Kidney (tissue), 14 donors: Measurements from ENCODE around the gene RADIL. TPM values are rescaled to one million over a fixed set of nuclear protein-coding genes. Genes with fewer than 3 reads are reported as not detected.
A peak's percentile ranks its signal among the peaks of the same experiment; 100 is the strongest.

Source experiments
- DNase-seq, 5 donors: peaks; one replicate each; pipeline ENCODE4 v3.0.0-alpha.2; 2013 to 2020
- FAIRE-seq: peaks from 2 replicates; lab custom pipeline; 2012; peaks lifted over from hg19 to GRCh38; lab: Jason Lieb, UNC
- H3K27ac ChIP-seq, 2 donors: one replicate each; pipeline ENCODE4 v1.7.0; 2013; ENCODE audit warnings: low read depth in 2 of 2, low read length in 2 of 2, inconsistent platforms in 1 of 2
- H3K27me3 ChIP-seq: one replicate; pipeline ENCODE4 v1.7.1; 2013; ENCODE audit warnings: low read length, inconsistent platforms; ENCODE audit not compliant: control insufficient read depth, insufficient read depth
- H3K36me3 ChIP-seq, 3 donors: one replicate each; pipeline versions ENCODE4 v1.7.0 to v1.7.1; 2013; ENCODE audit warnings: low read length in 3 of 3, control low read depth in 1 of 3, inconsistent platforms in 1 of 3; ENCODE audit not compliant: insufficient read depth in 3 of 3, control insufficient read depth in 2 of 3
- H3K4me1 ChIP-seq, 3 donors: one replicate each; pipeline versions ENCODE4 v1.7.0 to v1.7.1; 2013; ENCODE audit warnings: low read length in 3 of 3, inconsistent platforms in 1 of 3, low read depth in 1 of 3; ENCODE audit not compliant: control insufficient read depth in 2 of 3, insufficient read depth in 2 of 3
- H3K4me3 ChIP-seq, 3 donors: one replicate each; pipeline versions ENCODE4 v1.7.0 to v1.8.1; 2013; ENCODE audit warnings: low read length in 3 of 3, control low read depth in 1 of 3, inconsistent platforms in 1 of 3
- H3K9ac ChIP-seq, 3 donors: one replicate each; pipeline versions ENCODE4 v1.7.0 to v1.7.1; 2013; ENCODE audit warnings: low read length in 3 of 3, control low read depth in 1 of 3, inconsistent platforms in 1 of 3
- H3K9me3 ChIP-seq, 3 donors: one replicate each; pipeline versions ENCODE4 v1.7.0 to v1.7.1; 2013; ENCODE audit warnings: low read length in 3 of 3, control low read depth in 1 of 3, inconsistent platforms in 1 of 3; ENCODE audit not compliant: control insufficient read depth in 2 of 3, insufficient read depth in 1 of 3
- CTCF ChIP-seq: IDR thresholded peaks from 3 replicates; pipeline ENCODE4 v1.5.1; 2012; ENCODE audit warnings: mild to moderate bottlenecking, moderate library complexity, borderline replicate concordance; ENCODE audit not compliant: insufficient read depth; ENCODE audit errors: extremely low read depth
- intact Hi-C: fragments of 100-400 bp; cut with DNase I; formaldehyde crosslinking; loops from one replicate; pipeline ENCODE4 v1.11.1; 2022
- polyA plus RNA-seq: library from polyadenylated mRNA; stranded (reverse); fragments of 350-450 nt; fragmentation: Illumina TruSeq; extraction: RNeasy Lipid Tissue Mini Kit (QIAGEN cat#74804); gene quantifications from one replicate; pipeline ENCODE4 v1.2.3, GENCODE V29; 2014; ENCODE audit warnings: low read depth, low replicate concordance; ENCODE audit not compliant: insufficient read depth
- total RNA-seq: library from RNA; stranded (reverse); fragmentation: NEBNext Ultra II Directional; extraction: Animal tissue kit (Norgen Biotek cat#: 25700); gene quantifications from one replicate; pipeline ENCODE4 v1.2.1, GENCODE V29; 2021
- donor health status: control.
- donor health status: control.
- donor health status: control.
- donor health status: control.
- donor health status: control.
- donor health status: DM: yes; HTN: yes; CAD: no.
- donor health status: Normal renal cell carcinoma (clear cell type).

The RADIL gene
- total and polyA plus RNA-seq, 2 donors from 2014 or later: 1.0 to 1.7 TPM

- H3K27me3 ChIP-seq: no peaks in the 10 kb centered on the region
- no peak overlapping the region for H3K4me3 ChIP-seq
- TF ChIP-seq CTCF: no peak
- H3K9ac ChIP-seq: no peak overlapping the region
- FAIRE-seq: no peak
- intact Hi-C loops: no loop called here
- no peak overlapping the region for H3K27ac ChIP-seq
- no peak for DNase-seq
- H3K9me3 ChIP-seq: no peaks in the 10 kb centered on the region
- no peaks in the 10 kb centered on the region for H3K4me1 ChIP-seq
- no peaks in the 10 kb centered on the region for H3K36me3 ChIP-seq
These were observed 6.9 kb downstream of the RADIL start for GRCh38 chr7:4876586-4876985.

- Histone ChIP-seq H3K36me3 (no peaks in the 10 kb centered on the region), H3K9ac (no peak overlapping the region), H3K27me3 (no peaks in the 10 kb centered on the region), H3K4me3 (no peak overlapping the region), H3K27ac (no peak overlapping the region), H3K4me1 (no peaks in the 10 kb centered on the region), H3K9me3 (no peaks in the 10 kb centered on the region)
- FAIRE-seq (no peak), DNase-seq (peak in 1 of 5 donors; percentile 27)
- intact Hi-C loops: no loop called here
- TF ChIP-seq CTCF: no peak
These were observed 8.1 kb downstream of the RADIL start for GRCh38 chr7:4875391-4875790.

- Histone ChIP-seq H3K9ac (no peak overlapping the region), H3K36me3 (no peaks in the 10 kb centered on the region), H3K4me3 (no peak overlapping the region), H3K27me3 (no peaks in the 10 kb centered on the region), H3K4me1 (no peaks in the 10 kb centered on the region), H3K27ac (no peak overlapping the region), H3K9me3 (peaks cover 0 to 2% (median 0%) of the 10 kb centered on the region in 3 donors)
- DNase-seq (no peak), FAIRE-seq (no peak)
- no peak for TF ChIP-seq CTCF
- intact Hi-C loops: no loop called here
These were observed 10.2 kb downstream of the RADIL start for GRCh38 chr7:4873071-4873944.
